Neural cell (in vitro differentiated cells): ENCODE data around the gene HNRNPF. TPM values are rescaled to one million over a fixed set of nuclear protein-coding genes. Genes with fewer than 3 reads are reported as not detected.
A peak's percentile ranks its signal among the peaks of the same experiment; 100 is the strongest.

ENCODE experiments used
- H2AFZ ChIP-seq: fragments of 200-600, 300-800 bp; sonication (generic), shearing (Covaris generic); 2 replicates; pipeline ENCODE4 v1.6.0; 2014; ENCODE audit warnings: low read depth, mild to moderate bottlenecking, antibody characterized with exemption, low read length, moderate library complexity
- H3F3A ChIP-seq: fragments of 200-600 bp; shearing (Covaris generic); 2 replicates; pipeline ENCODE4 v1.6.1; 2016; ENCODE audit warnings: mild to moderate bottlenecking, moderate library complexity, mixed read lengths, antibody characterized with exemption, low read length; ENCODE audit not compliant: insufficient read depth, poor library complexity, severe bottlenecking
- H3K27ac ChIP-seq: fragments of 200-600, 300-800 bp; sonication (generic), shearing (Covaris generic); 2 replicates; pipeline ENCODE4 v1.5.1; 2014; ENCODE audit warnings: mild to moderate bottlenecking, low read length, moderate library complexity
- H3K27me3 ChIP-seq: fragments of 300-800, 200-600 bp; sonication (generic), shearing (Covaris generic); 2 replicates; pipeline ENCODE4 v1.6.0; 2014; ENCODE audit warnings: mild to moderate bottlenecking, low read depth, low read length, moderate library complexity; ENCODE audit not compliant: insufficient read depth
- H3K36me3 ChIP-seq: fragments of 300-800, 200-600 bp; sonication (generic), shearing (Covaris generic); 2 replicates; pipeline ENCODE4 v1.5.1; 2014; ENCODE audit warnings: mild to moderate bottlenecking, antibody characterized with exemption, low read length, moderate library complexity; ENCODE audit not compliant: insufficient read depth
- H3K4me2 ChIP-seq: fragments of 300-800, 200-600 bp; sonication (generic), shearing (Covaris generic); 2 replicates; pipeline ENCODE4 v1.6.0; 2014; ENCODE audit warnings: mild to moderate bottlenecking, low read length
- H3K4me3 ChIP-seq: fragments of 300-800, 200-600 bp; sonication (generic), shearing (Covaris generic); 2 replicates; pipeline ENCODE4 v1.5.1; 2014; ENCODE audit warnings: mild to moderate bottlenecking, low read length, moderate library complexity
- H3K79me2 ChIP-seq: fragments of 200-600 bp; shearing (Covaris generic); replicated peaks from 2 replicates; pipeline ENCODE4 v1.6.0; 2014; ENCODE audit warnings: mild to moderate bottlenecking, low read length, moderate library complexity; ENCODE audit not compliant: insufficient read depth
- H3K9ac ChIP-seq: fragments of 300-800, 200-600 bp; sonication (generic), shearing (Covaris generic); 2 replicates; pipeline ENCODE4 v1.6.1; 2016; ENCODE audit warnings: mild to moderate bottlenecking, low read length, mixed read lengths
- H3K9me2 ChIP-seq: fragments of 200-600 bp; shearing (Covaris generic); 2 replicates; pipeline ENCODE4 v1.6.1; 2016; ENCODE audit warnings: mild to moderate bottlenecking, low read length, mixed read lengths; ENCODE audit not compliant: insufficient read depth
- H3K9me3 ChIP-seq: fragments of 200-600, 300-800 bp; sonication (generic), shearing (Covaris generic); 2 replicates; pipeline ENCODE4 v1.6.1; 2016; ENCODE audit warnings: mild to moderate bottlenecking, mixed run types, low read length, moderate library complexity, mixed read lengths
- H4K20me1 ChIP-seq: fragments of 200-600 bp; shearing (Covaris generic); 2 replicates; pipeline ENCODE4 v1.6.1; 2016; ENCODE audit warnings: mild to moderate bottlenecking, mixed run types; ENCODE audit not compliant: insufficient read depth
- CTCF ChIP-seq: fragments of 450-650 bp; IDR thresholded peaks from 2 replicates; pipeline ENCODE4 v1.5.1; 2014; ENCODE audit warnings: antibody characterized with exemption, mild to moderate bottlenecking, moderate library complexity; ENCODE audit not compliant: poor library complexity, severe bottlenecking
- EP300 ChIP-seq: fragments of 450-650 bp; conservative IDR thresholded peaks from 2 replicates; pipeline ENCODE4 v1.6.1; 2014; ENCODE audit warnings: antibody characterized with exemption, mild to moderate bottlenecking, moderate library complexity; ENCODE audit not compliant: poor library complexity, severe bottlenecking
- EZH2 ChIP-seq: fragments of 200-600, 300-800 bp; shearing (Covaris generic), sonication (generic); IDR thresholded peaks from 2 replicates; pipeline ENCODE4 v1.6.1; 2014; ENCODE audit warnings: antibody characterized with exemption, low read length, borderline replicate concordance, mild to moderate bottlenecking; ENCODE audit not compliant: insufficient read depth, poor library complexity, severe bottlenecking
- MXI1 ChIP-seq: fragments of 450-650 bp; conservative IDR thresholded peaks from 2 replicates; pipeline ENCODE4 v1.6.1; 2014; ENCODE audit warnings: antibody characterized with exemption, mild to moderate bottlenecking; ENCODE audit not compliant: poor library complexity, severe bottlenecking
- POLR2AphosphoS5 ChIP-seq: IDR thresholded peaks from 2 replicates; pipeline ENCODE4 v1.6.1; 2012
- RAD21 ChIP-seq: fragments of 450-650 bp; conservative IDR thresholded peaks from 2 replicates; pipeline ENCODE4 v1.6.1; 2014; ENCODE audit warnings: antibody characterized with exemption, mild to moderate bottlenecking, moderate library complexity
- REST ChIP-seq: IDR thresholded peaks from 2 replicates; pipeline ENCODE4 v1.6.1; 2012; ENCODE audit warnings: borderline replicate concordance
- SMC3 ChIP-seq: fragments of 450-650 bp; conservative IDR thresholded peaks from 2 replicates; pipeline ENCODE4 v1.6.1; 2014; ENCODE audit warnings: antibody characterized with exemption, mild to moderate bottlenecking, moderate library complexity; ENCODE audit not compliant: poor library complexity
- TAF1 ChIP-seq: IDR thresholded peaks from 2 replicates; pipeline ENCODE4 v1.6.1; 2012; ENCODE audit warnings: low read depth
- polyA plus RNA-seq: library from polyadenylated mRNA; depleted of rRNA; stranded (reverse); fragments of >200 nt; gene quantifications from 2 replicates; pipeline ENCODE4 v1.2.3, GENCODE V29; 2014

The HNRNPF gene
- polyA plus RNA-seq, 1 donor from 2014 or later: 65.0 TPM

- Histone ChIP-seq H3K9me3 (no peaks in the 10 kb centered on the region), H3K27ac (no peak overlapping the region), H3F3A (no peaks in the 10 kb centered on the region), H3K4me3 (no peak overlapping the region), H3K27me3 (no peaks in the 10 kb centered on the region), H3K4me2 (no peak overlapping the region), H3K36me3 (no peaks in the 10 kb centered on the region), H3K79me2 (no peaks in the 10 kb centered on the region), H3K9ac (no peak overlapping the region), H4K20me1 (no peaks in the 10 kb centered on the region), H2AFZ (no peak overlapping the region), H3K9me2 (no peaks in the 10 kb centered on the region)
- TF ChIP-seq EP300 (no peak), CTCF (no peak), POLR2AphosphoS5 (no peak), RAD21 (no peak), SMC3 (no peak), TAF1 (no peak), REST (no peak), MXI1 (no peak), EZH2 (no peak)
These were observed 31.6 kb upstream of the HNRNPF start for GRCh38 chr10:43440463-43441134.

GRCh38 chr10:43437141-43437870 lies 28.3 kb upstream of the HNRNPF start:
- Histone ChIP-seq H3K79me2 (no peaks in the 10 kb centered on the region), H3K36me3 (no peaks in the 10 kb centered on the region), H3K4me3 (peak overlapping the region; percentile 95), H3K9me2 (no peaks in the 10 kb centered on the region), H3K27ac (peak overlapping the region; percentile 79), H3K9me3 (no peaks in the 10 kb centered on the region), H2AFZ (peak overlapping the region; percentile 83), H3K9ac (peak overlapping the region; percentile 81), H3K4me2 (peak overlapping the region; percentile 65), H3F3A (no peaks in the 10 kb centered on the region), H4K20me1 (no peaks in the 10 kb centered on the region), H3K27me3 (no peaks in the 10 kb centered on the region)
- TF ChIP-seq EZH2: no peak
- TF ChIP-seq MXI1: peak; percentile 37
